Activated naive CD8-positive, alpha-beta T cell treated with anti-CD3 and anti-CD28 coated beads, Interleukin-2, amount 50 U/mL, for 24 hours (primary cell): ENCODE measurements around the gene NSMF.

Experiments used
- ATAC-seq: fragments of 150-1000 bp; cut with Tn5 transposase; one replicate; pipeline ENCODE4 v1.10.0; 2021
- DNase-seq: peaks from one replicate; pipeline ENCODE4 v3.0.0; 2021
- H3K27ac Mint-ChIP-seq: one replicate; pipeline ENCODE4 v1.8.0; 2021; ENCODE audit warnings: mild to moderate bottlenecking, mixed read lengths
- H3K27me3 Mint-ChIP-seq: one replicate; pipeline ENCODE4 v1.8.0; 2021; ENCODE audit warnings: mixed read lengths
- H3K36me3 Mint-ChIP-seq: one replicate; pipeline ENCODE4 v1.8.0; 2021; ENCODE audit warnings: low read depth, mixed read lengths
- H3K4me1 Mint-ChIP-seq: one replicate; pipeline ENCODE4 v1.8.0; 2021; ENCODE audit warnings: mixed read lengths
- H3K4me3 Mint-ChIP-seq: one replicate; pipeline ENCODE4 v1.8.0; 2021; ENCODE audit warnings: mild to moderate bottlenecking, moderate library complexity, mixed read lengths
- H3K9me3 Mint-ChIP-seq: one replicate; pipeline ENCODE4 v1.8.0; 2021; ENCODE audit warnings: mixed read lengths

Gene NSMF

GRCh38 chr9:137485343-137486140 lies 26.4 kb upstream of the NSMF start:
- Mint-ChIP-seq H3K36me3 (no peaks in the 10 kb centered on the region), H3K27me3 (no peaks in the 10 kb centered on the region), H3K9me3 (no peaks in the 10 kb centered on the region), H3K4me3 (no peak overlapping the region), H3K27ac (no peak overlapping the region), H3K4me1 (peaks cover 10% of the 10 kb centered on the region)
- no peak for ATAC-seq
- DNase-seq = no peak

GRCh38 chr9:137484551-137485315 lies 25.6 kb upstream of the NSMF start:
- ATAC-seq (no peak), DNase-seq (no peak)
- no peaks in the 10 kb centered on the region for H3K9me3 Mint-ChIP-seq
- H3K27ac Mint-ChIP-seq = no peak overlapping the region
- H3K36me3 Mint-ChIP-seq = no peaks in the 10 kb centered on the region
- no peak overlapping the region for H3K4me3 Mint-ChIP-seq
- H3K4me1 Mint-ChIP-seq = peaks cover 10% of the 10 kb centered on the region
- no peaks in the 10 kb centered on the region for H3K27me3 Mint-ChIP-seq

- ATAC-seq = peak; percentile 25
- H3K27ac Mint-ChIP-seq = peak overlapping the region; percentile 42
- no peak for DNase-seq
- H3K36me3 Mint-ChIP-seq = no peaks in the 10 kb centered on the region
- no peaks in the 10 kb centered on the region for H3K27me3 Mint-ChIP-seq
- no peak overlapping the region for H3K4me3 Mint-ChIP-seq
- peaks cover 10% of the 10 kb centered on the region for H3K4me1 Mint-ChIP-seq
- no peaks in the 10 kb centered on the region for H3K9me3 Mint-ChIP-seq
Measured at GRCh38 chr9:137482094-137482781, 23.1 kb upstream of the NSMF start.

- peaks cover 5% of the 10 kb centered on the region for H3K36me3 Mint-ChIP-seq
- no peak overlapping the region for H3K27ac Mint-ChIP-seq
- DNase-seq = no peak
- no peaks in the 10 kb centered on the region for H3K27me3 Mint-ChIP-seq
- peaks cover 10% of the 10 kb centered on the region for H3K4me1 Mint-ChIP-seq
- H3K9me3 Mint-ChIP-seq = peaks cover 4% of the 10 kb centered on the region
- ATAC-seq = no peak
- no peak overlapping the region for H3K4me3 Mint-ChIP-seq
Measured at GRCh38 chr9:137480686-137481683, 21.9 kb upstream of the NSMF start.

GRCh38 chr9:137479892-137480685 lies 21.0 kb upstream of the NSMF start:
- DNase-seq (no peak), ATAC-seq (no peak)
- Mint-ChIP-seq H3K9me3 (peaks cover 8% of the 10 kb centered on the region), H3K4me1 (peaks cover 10% of the 10 kb centered on the region), H3K27me3 (no peaks in the 10 kb centered on the region), H3K4me3 (no peak overlapping the region), H3K36me3 (peaks cover 10% of the 10 kb centered on the region), H3K27ac (no peak overlapping the region)

GRCh38 chr9:137478962-137479861 lies 20.1 kb upstream of the NSMF start:
- Mint-ChIP-seq H3K27me3 (no peaks in the 10 kb centered on the region), H3K27ac (no peak overlapping the region), H3K4me3 (no peak overlapping the region), H3K4me1 (peaks cover 10% of the 10 kb centered on the region), H3K36me3 (peaks cover 15% of the 10 kb centered on the region), H3K9me3 (peaks cover 11% of the 10 kb centered on the region)
- no peak for DNase-seq
- no peak for ATAC-seq

GRCh38 chr9:137478613-137478961 lies 19.5 kb upstream of the NSMF start:
- Mint-ChIP-seq H3K27me3 (no peaks in the 10 kb centered on the region), H3K4me3 (no peak overlapping the region), H3K4me1 (peaks cover 10% of the 10 kb centered on the region), H3K36me3 (peaks cover 18% of the 10 kb centered on the region), H3K27ac (no peak overlapping the region), H3K9me3 (peaks cover 15% of the 10 kb centered on the region)
- DNase-seq = no peak
- no peak for ATAC-seq

GRCh38 chr9:137477778-137478612 lies 18.9 kb upstream of the NSMF start:
- Mint-ChIP-seq H3K36me3 (peaks cover 22% of the 10 kb centered on the region), H3K27me3 (no peaks in the 10 kb centered on the region), H3K9me3 (peaks cover 21% of the 10 kb centered on the region), H3K4me3 (no peak overlapping the region), H3K4me1 (peaks cover 9% of the 10 kb centered on the region), H3K27ac (no peak overlapping the region)
- no peak for DNase-seq
- ATAC-seq = no peak

GRCh38 chr9:137476856-137477255 lies 17.7 kb upstream of the NSMF start:
- Mint-ChIP-seq H3K36me3 (peaks cover 24% of the 10 kb centered on the region), H3K4me1 (peaks cover 2% of the 10 kb centered on the region), H3K27me3 (no peaks in the 10 kb centered on the region), H3K4me3 (no peak overlapping the region), H3K27ac (no peak overlapping the region), H3K9me3 (peaks cover 23% of the 10 kb centered on the region)
- DNase-seq (no peak), ATAC-seq (no peak)

GRCh38 chr9:137475666-137476065 lies 16.5 kb upstream of the NSMF start:
- Mint-ChIP-seq H3K27ac (no peak overlapping the region), H3K4me3 (no peak overlapping the region), H3K9me3 (peaks cover 23% of the 10 kb centered on the region), H3K27me3 (peaks cover 2% of the 10 kb centered on the region), H3K36me3 (peaks cover 27% of the 10 kb centered on the region), H3K4me1 (peaks cover 4% of the 10 kb centered on the region)
- DNase-seq (no peak), ATAC-seq (no peak)

- peaks cover 23% of the 10 kb centered on the region for H3K9me3 Mint-ChIP-seq
- peaks cover 10% of the 10 kb centered on the region for H3K4me1 Mint-ChIP-seq
- H3K4me3 Mint-ChIP-seq = no peak overlapping the region
- ATAC-seq = no peak
- H3K36me3 Mint-ChIP-seq = peaks cover 27% of the 10 kb centered on the region
- no peak for DNase-seq
- H3K27ac Mint-ChIP-seq = no peak overlapping the region
- peaks cover 7% of the 10 kb centered on the region for H3K27me3 Mint-ChIP-seq
Measured at GRCh38 chr9:137474271-137474670, 15.1 kb upstream of the NSMF start.

GRCh38 chr9:137470785-137471184 lies 11.7 kb upstream of the NSMF start:
- ATAC-seq (peak; percentile 79), DNase-seq (no peak)
- Mint-ChIP-seq H3K27me3 (peaks cover 10% of the 10 kb centered on the region), H3K4me3 (peak overlapping the region; percentile 20), H3K36me3 (peaks cover 20% of the 10 kb centered on the region), H3K27ac (no peak overlapping the region), H3K9me3 (peaks cover 17% of the 10 kb centered on the region), H3K4me1 (peaks cover 10% of the 10 kb centered on the region)
